A549 (cell line): ENCODE measurements around the gene SLC33A1. TPM values are rescaled to one million over a fixed set of nuclear protein-coding genes. Genes with fewer than 3 reads are reported as not detected.
"Not testable (repeated sequence)": the region's sequence is repeated elsewhere in the genome, so short reads cannot be mapped to it uniquely, and the experiment has no call there.

Experiments
- ATAC-seq, 2 experiments: fragments of 200-7000 bp in 1 of 2; fragments of >200 bp in 1 of 2; cut with Nextera tagmentation in 1 of 2; cut with Tn5 transposase in 1 of 2; 3 replicates each; pipeline versions ENCODE4 v1.8.0 to v1.9.1; 2018 to 2020; ENCODE audit warnings: mild to moderate bottlenecking in 1 of 2, moderate library complexity in 1 of 2
- CTCF ChIA-PET: fragments of 300-600 bp; sonication (Branson Sonifier 250); formaldehyde crosslinking; extraction: SDS; loops from one replicate; lab custom pipeline; 2021; ENCODE audit warnings: antibody characterized with exemption, inconsistent platforms; lab: Yijun Ruan, JAX
- POLR2A ChIA-PET: fragments of 350-600 bp; formaldehyde crosslinking; extraction: SDS; loops from one replicate; lab custom pipeline; 2021; ENCODE audit warnings: antibody characterized with exemption, inconsistent platforms; lab: Yijun Ruan, JAX
- DNase-seq, 2 experiments: peaks; one replicate each; pipeline versions ENCODE4 v3.0.0 to v3.0.0-alpha.2; 2011 to 2016; ENCODE audit warnings: low read depth in 1 of 2, low spot score in 1 of 2
- FAIRE-seq: peaks from 2 replicates; lab custom pipeline; 2011; peaks lifted over from hg19 to GRCh38; lab: Jason Lieb, UNC
- H3K27ac ChIP-seq, 2 experiments: fragments of >200 bp; sonication (Bioruptor Twin); formaldehyde crosslinking; 3 replicates each; pipeline ENCODE4 v1.5.1; 2016 to 2017
- H3K4me1 ChIP-seq: fragments of >200 bp; sonication (Bioruptor Twin); formaldehyde crosslinking; 3 replicates; pipeline ENCODE4 v1.6.1; 2016
- H3K4me2 ChIP-seq: fragments of >200 bp; sonication (Bioruptor Twin); formaldehyde crosslinking; 3 replicates; pipeline ENCODE4 v1.6.1; 2016
- H3K4me3 ChIP-seq: fragments of >200 bp; sonication (Bioruptor Twin); formaldehyde crosslinking; 3 replicates; pipeline ENCODE4 v1.5.1; 2016
- H3K9me3 ChIP-seq: fragments of >200 bp; sonication (Bioruptor Twin); formaldehyde crosslinking; 3 replicates; pipeline ENCODE4 v1.6.1; 2016
- CBX2 ChIP-seq: fragments of 200-600 bp; sonication (generic); IDR thresholded peaks from 2 replicates; pipeline ENCODE4 v1.6.1; 2016; ENCODE audit warnings: low read depth, mild to moderate bottlenecking, borderline replicate concordance
- CHD2 ChIP-seq: fragments of 150-350 bp; IDR thresholded peaks from 2 replicates; pipeline ENCODE4 v1.6.1; 2014; ENCODE audit warnings: low read length; ENCODE audit not compliant: partially characterized antibody
- ESRRA ChIP-seq: fragments of 150-350 bp; IDR thresholded peaks from 2 replicates; pipeline ENCODE4 v1.6.1; 2014; ENCODE audit warnings: mild to moderate bottlenecking, low read length, borderline replicate concordance
- FOSL2 ChIP-seq, 2 experiments: fragments of 450-650 bp in 1 of 2; fragments of >200 bp in 1 of 2; sonication (Bioruptor Twin) in 1 of 2; formaldehyde crosslinking; IDR thresholded peaks; 2 replicates each; pipeline versions ENCODE4 v1.5.0 to v1.6.1; 2016 to 2020; ENCODE audit warnings: mild to moderate bottlenecking in 1 of 2, moderate library complexity in 1 of 2
- FOXS1 ChIP-seq: fragments of 250-450 bp; sonication (Bioruptor Pico); IDR thresholded peaks from 2 replicates; pipeline ENCODE4 v1.5.0; 2020; ENCODE audit warnings: mild to moderate bottlenecking, moderate library complexity
- GATA3 ChIP-seq: IDR thresholded peaks from 2 replicates; pipeline ENCODE4 v1.6.1; 2012; ENCODE audit warnings: borderline replicate concordance
- HES2 ChIP-seq: fragments of >200 bp; sonication (Bioruptor Twin); formaldehyde crosslinking; IDR thresholded peaks from 2 replicates; pipeline ENCODE4 v1.6.1; 2016
- HOXA7 ChIP-seq: fragments of 250-450 bp; sonication (Bioruptor Pico); IDR thresholded peaks from 2 replicates; pipeline ENCODE4 v1.5.0; 2020; ENCODE audit warnings: mild to moderate bottlenecking, moderate library complexity
- HOXB13 ChIP-seq: fragments of 250-450 bp; sonication (Bioruptor Pico); IDR thresholded peaks from 2 replicates; pipeline ENCODE4 v1.5.0; 2020; ENCODE audit warnings: low read depth, mild to moderate bottlenecking, moderate library complexity
- HOXB5 ChIP-seq: fragments of 250-450 bp; sonication (Bioruptor Pico); IDR thresholded peaks from 2 replicates; pipeline ENCODE4 v1.5.0; 2020; ENCODE audit warnings: mild to moderate bottlenecking, moderate library complexity
- JUN ChIP-seq, 2 experiments: fragments of >200 bp; sonication (Bioruptor Twin); formaldehyde crosslinking; IDR thresholded peaks; 2 replicates in 1 of 2; 3 replicates in 1 of 2; pipeline ENCODE4 v1.6.1; 2016 to 2017
- JUNB ChIP-seq: fragments of >200 bp; sonication (Bioruptor Twin); formaldehyde crosslinking; IDR thresholded peaks from 2 replicates; pipeline ENCODE4 v1.6.1; 2016
- KDM5A ChIP-seq: fragments of 200-600 bp; sonication (generic); IDR thresholded peaks from 2 replicates; pipeline ENCODE4 v1.6.1; 2016; ENCODE audit warnings: antibody characterized with exemption, mild to moderate bottlenecking
- MAFK ChIP-seq: fragments of 450-650 bp; IDR thresholded peaks from 2 replicates; pipeline ENCODE4 v1.6.1; 2014; ENCODE audit not compliant: partially characterized antibody
- MAZ ChIP-seq: fragments of 150-350 bp; IDR thresholded peaks from 2 replicates; pipeline ENCODE4 v1.6.1; 2014; ENCODE audit warnings: antibody characterized with exemption, low read depth, low read length, borderline replicate concordance
- NPAS2 ChIP-seq: fragments of 250-450 bp; sonication (Bioruptor Pico); IDR thresholded peaks from 2 replicates; pipeline ENCODE4 v1.8.0; 2022; ENCODE audit warnings: mild to moderate bottlenecking, moderate library complexity, borderline replicate concordance
- PHF8 ChIP-seq: fragments of 200-600 bp; sonication (generic); IDR thresholded peaks from 2 replicates; pipeline ENCODE4 v1.6.1; 2016; ENCODE audit warnings: low read depth, mild to moderate bottlenecking, antibody characterized with exemption, moderate library complexity, borderline replicate concordance
- RAD21 ChIP-seq, 2 experiments: fragments of >200 bp in 1 of 2; sonication (Bioruptor Twin) in 1 of 2; formaldehyde crosslinking in 1 of 2; IDR thresholded peaks in 1 of 2; conservative IDR thresholded peaks in 1 of 2; 2 replicates in 1 of 2; 3 replicates in 1 of 2; pipeline ENCODE4 v1.6.1; 2012 to 2018; ENCODE audit warnings: inconsistent platforms in 1 of 2
- RARB ChIP-seq: fragments of 250-450 bp; sonication (Bioruptor Pico); IDR thresholded peaks from 2 replicates; pipeline ENCODE4 v1.8.0; 2021; ENCODE audit warnings: mild to moderate bottlenecking, moderate library complexity
- RCOR1 ChIP-seq: fragments of 150-350 bp; IDR thresholded peaks from 2 replicates; pipeline ENCODE4 v1.6.1; 2014; ENCODE audit warnings: antibody characterized with exemption, low read length, low read depth
- RFX5 ChIP-seq: fragments of 450-650 bp; IDR thresholded peaks from 2 replicates; pipeline ENCODE4 v1.7.1; 2014; ENCODE audit warnings: antibody characterized with exemption, mild to moderate bottlenecking, moderate library complexity
- RNF2 ChIP-seq: fragments of 200-600 bp; sonication (generic); IDR thresholded peaks from 2 replicates; pipeline ENCODE4 v1.6.1; 2016; ENCODE audit warnings: low read depth, mild to moderate bottlenecking, antibody characterized with exemption, moderate library complexity, borderline replicate concordance
- TP53 ChIP-seq: fragments of 250-450 bp; sonication (Bioruptor Pico); IDR thresholded peaks from 2 replicates; pipeline ENCODE4 v1.5.0; 2021; ENCODE audit warnings: mild to moderate bottlenecking, moderate library complexity
- ZNF302 ChIP-seq: fragments of 250-450 bp; sonication (Bioruptor Pico); IDR thresholded peaks from 2 replicates; pipeline ENCODE4 v1.9.0; 2021; ENCODE audit warnings: inconsistent platforms, mild to moderate bottlenecking, moderate library complexity
- ZSCAN20 ChIP-seq: fragments of 250-450 bp; sonication (Bioruptor Pico); IDR thresholded peaks from 2 replicates; pipeline ENCODE4 v1.8.0; 2022; ENCODE audit warnings: mild to moderate bottlenecking, moderate library complexity
- WGBS: methylation state at CpG from one replicate; pipeline ENCODE4 v1.1.6; 2017; ENCODE audit errors: missing lambda C conversion rate; 5-methylcytosine and 5-hydroxymethylcytosine counted together
- polyA plus RNA-seq, 4 experiments: library from polyadenylated mRNA; depleted of rRNA in 3 of 4; stranded (reverse); fragments of >200 nt; fragmentation: RNase III in 1 of 4; extraction: RNeasy Plus Mini Kit Qiagen cat#74134 plus additional on column Dnase treatment in 1 of 4; gene quantifications; 2 replicates in 3 of 4; 3 replicates in 1 of 4; pipeline ENCODE4 v1.2.3, GENCODE V29; 2011 to 2017
- TF ChIP-seq, protein P1 (sequence below): IDR thresholded peaks from 2 replicates; pipeline ENCODE4 v1.6.1; 2012; ENCODE audit warnings: low read depth, borderline replicate concordance

Gene SLC33A1
- polyA plus RNA-seq, 2 of the 4 experiments (the other 2 are of a cell fraction) = 17.0 to 42.6 TPM

DNA sequence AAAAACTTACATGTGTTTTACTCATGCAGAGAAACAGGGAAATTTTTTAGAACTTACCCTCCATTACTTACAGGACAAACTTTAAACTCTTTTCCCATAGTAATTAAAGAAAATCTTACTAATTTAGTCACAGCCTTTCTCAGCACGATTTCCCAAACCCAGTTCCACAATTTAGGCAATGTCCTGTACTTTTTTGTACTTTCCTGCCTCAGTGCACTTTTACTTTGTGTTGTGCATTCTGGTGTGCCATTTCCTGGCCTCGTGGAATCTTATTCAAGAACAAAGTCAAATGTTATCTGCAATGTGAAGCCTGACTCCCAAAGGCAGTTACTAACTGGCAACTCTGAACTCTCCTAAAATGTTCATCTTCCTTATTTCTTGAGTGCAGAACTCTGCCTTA lies 1.9 kb downstream of the SLC33A1 start (continued):
- no peak for TF ChIP-seq FOXS1 (CRISPR knock-in tag)
- no peak for TF ChIP-seq RCOR1
- no peak for TF ChIP-seq FOSL2 (IDR thresholded peaks at IDR 0.05)
- no peak for TF ChIP-seq FOSL2 (CRISPR knock-in tag; IDR thresholded peaks at IDR 0.05)
- TF ChIP-seq GATA3 = no peak
- TF ChIP-seq TP53 (CRISPR knock-in tag) = no peak
- TF ChIP-seq RAD21 (conservative IDR thresholded peaks at IDR 0.05 in 1 of 2, IDR thresholded peaks at IDR 0.05 in 1 of 2) = no peak
- TF ChIP-seq ZNF302 = no peak
- TF ChIP-seq JUN (IDR thresholded peaks at IDR 0.05) = no peak
- TF ChIP-seq, all 56 proteins: peak for 0

DNA sequence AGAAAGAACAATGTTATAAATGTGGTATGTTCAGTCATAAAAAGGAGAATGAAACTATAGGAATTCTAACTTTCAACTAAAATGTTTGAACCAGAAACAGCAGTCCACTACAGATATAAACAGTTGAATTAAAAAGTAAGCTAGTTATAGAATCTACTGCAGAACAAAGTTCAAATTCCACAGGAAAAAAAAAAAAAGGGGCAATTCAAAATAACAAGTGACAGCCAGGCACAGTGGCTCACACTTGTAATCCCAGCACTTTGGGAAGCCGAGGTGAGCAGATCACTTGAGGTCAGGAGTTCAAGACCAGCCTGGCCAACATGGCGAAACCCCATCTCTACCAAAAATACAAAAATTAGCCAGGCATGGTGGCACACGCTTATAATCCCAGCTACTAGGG lies 4.8 kb downstream of the SLC33A1 start:
- DNase-seq, ATAC-seq, H3K9me3 ChIP-seq, H3K4me3 ChIP-seq, POLR2A ChIA-PET, H3K27ac ChIP-seq, FAIRE-seq, H3K4me2 ChIP-seq: not testable (repeated sequence)
- H3K4me1 ChIP-seq = peaks cover 16% of the 10 kb centered on the region
- 84% methylated on average over 3 of the region's 3 CpGs for WGBS
- CTCF ChIA-PET = interaction anchor here (1.1 to 7.1 kb wide), 3 partner anchors 20 to 467 kb away, joined by 3 to 40 read pairs (median 5); partner anchors contain the start of gene C3orf33

DNA sequence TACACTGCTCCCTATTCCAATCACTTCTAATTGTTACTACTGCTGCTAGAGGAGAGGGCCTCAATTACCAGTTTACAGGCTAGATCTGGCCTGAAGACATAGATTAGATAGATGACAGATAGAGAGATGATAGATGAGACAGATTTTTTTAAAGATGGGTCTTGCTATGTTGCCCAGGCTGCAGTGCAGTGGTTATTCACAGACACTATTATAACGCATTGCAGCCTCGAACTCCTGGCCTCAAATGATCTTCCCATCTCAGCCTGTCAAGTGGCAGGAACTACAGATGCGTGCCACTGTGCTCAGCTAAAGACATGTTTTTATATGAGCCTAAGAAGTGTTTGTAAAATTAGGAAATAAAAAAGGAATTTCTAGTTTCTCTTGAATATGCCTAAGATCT lies 6.2 kb downstream of the SLC33A1 start:
- no peak for FAIRE-seq
- DNase-seq = no peak
- Histone ChIP-seq H3K4me3 (no peak overlapping the region), H3K4me2 (no peak overlapping the region), H3K9me3 (no peaks in the 10 kb centered on the region), H3K4me1 (peaks cover 16% of the 10 kb centered on the region), H3K27ac (no peak overlapping the region)
- no peak for ATAC-seq
- ChIA-PET CTCF (interaction anchor here (7.1 kb wide), 1 partner anchor 42 kb away, joined by 40 read pairs; the partner anchor contains the start of gene C3orf33), POLR2A (no interaction called here)
- TF ChIP-seq HOXB5 (CRISPR knock-in tag) (no peak), RAD21 (conservative IDR thresholded peaks at IDR 0.05 in 1 of 2, IDR thresholded peaks at IDR 0.05 in 1 of 2) (no peak), RARB (no peak), CHD2 (no peak), JUNB (no peak), HOXB13 (no peak), MAFK (no peak)
- TF ChIP-seq, protein P1, sequence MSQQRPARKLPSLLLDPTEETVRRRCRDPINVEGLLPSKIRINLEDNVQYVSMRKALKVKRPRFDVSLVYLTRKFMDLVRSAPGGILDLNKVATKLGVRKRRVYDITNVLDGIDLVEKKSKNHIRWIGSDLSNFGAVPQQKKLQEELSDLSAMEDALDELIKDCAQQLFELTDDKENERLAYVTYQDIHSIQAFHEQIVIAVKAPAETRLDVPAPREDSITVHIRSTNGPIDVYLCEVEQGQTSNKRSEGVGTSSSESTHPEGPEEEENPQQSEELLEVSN = no peak
- WGBS = 93% methylated on average over 3 of the region's 3 CpGs

DNA sequence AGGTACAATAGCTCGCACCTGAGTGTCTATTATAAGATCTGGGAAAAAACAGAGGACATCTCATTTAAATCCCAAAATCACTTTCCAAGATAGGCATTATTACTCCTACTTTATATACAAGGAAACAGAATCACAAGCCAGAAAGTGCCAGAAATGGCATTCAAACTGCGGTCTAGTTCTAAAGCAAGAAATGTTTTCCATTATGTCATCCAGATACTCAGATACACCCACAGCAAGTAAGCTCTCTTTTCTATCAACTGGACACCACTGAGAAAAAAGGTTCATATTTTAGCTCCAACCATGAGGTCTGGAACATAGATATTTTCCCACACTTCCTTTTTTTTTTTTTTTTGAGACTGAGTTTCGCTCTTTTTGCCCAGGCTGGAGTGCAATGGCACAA lies 8.1 kb downstream of the SLC33A1 start:
- Histone ChIP-seq H3K4me3 (no peak overlapping the region), H3K9me3 (no peaks in the 10 kb centered on the region), H3K27ac (no peak overlapping the region), H3K4me1 (peaks cover 2% of the 10 kb centered on the region; the same call in 2 of the 3 replicates), H3K4me2 (no peak overlapping the region)
- TF ChIP-seq CBX2 (no peak), KDM5A (no peak), MAFK (no peak), ESRRA (no peak), PHF8 (no peak), RFX5 (no peak), HES2 (no peak), RNF2 (no peak), HOXA7 (CRISPR knock-in tag) (no peak), NPAS2 (no peak), RAD21 (conservative IDR thresholded peaks at IDR 0.05 in 1 of 2, IDR thresholded peaks at IDR 0.05 in 1 of 2) (no peak), ZSCAN20 (CRISPR knock-in tag) (no peak), MAZ (no peak)
- WGBS = 97% methylated on average over 3 of the region's 3 CpGs
- FAIRE-seq (no peak), ATAC-seq (no peak), DNase-seq (no peak)
- POLR2A ChIA-PET = no interaction called here
- CTCF ChIA-PET = interaction anchor here (1.3 kb wide), 1 partner anchor 40 kb away, joined by 6 read pairs; the partner anchor contains the start of gene C3orf33
